Mucosa of gallbladder (tissue), 1 donor: Measurements from ENCODE around the gene RFX1. TPM values are rescaled to one million over a fixed set of nuclear protein-coding genes. Genes with fewer than 3 reads are reported as not detected.
"Not testable (repeated sequence)": the region's sequence is repeated elsewhere in the genome, so short reads cannot be mapped to it uniquely, and the experiment has no call there.

ENCODE experiments used
- DNase-seq: peaks from one replicate; pipeline ENCODE4 v3.0.0-alpha.2; 2020; ENCODE audit warnings: low spot score
- total RNA-seq: library from RNA; stranded (reverse); gene quantifications from one replicate; pipeline ENCODE4 v1.2.1, GENCODE V29; 2021
- donor health status: DM: no; HTN: no; CAD: no.

The RFX1 gene
- total RNA-seq, 1 donor from 2014 or later, result 25.0 TPM

- DNase-seq, result no peak
Observed at GRCh38 chr19:14027856-14028450, 21.8 kb upstream of the RFX1 start, which contains the start of gene RLN3. RLN3 (plus strand) TSS chr19:14028148; CDS start chr19:14028205, 57 bp downstream.

- DNase-seq, result not testable (repeated sequence)
Observed at GRCh38 chr19:14026652-14027192, 20.6 kb upstream of the RFX1 start.

GRCh38 chr19:14023404-14024235 lies 17.5 kb upstream of the RFX1 start:
- peak; percentile 38 for DNase-seq

- DNase-seq, result no peak
Observed at GRCh38 chr19:14022469-14022868, 16.3 kb upstream of the RFX1 start.

GRCh38 chr19:14021474-14021873 lies 15.4 kb upstream of the RFX1 start:
- DNase-seq, result no peak

- DNase-seq, result not testable (repeated sequence)
Observed at GRCh38 chr19:14019739-14020138, 13.6 kb upstream of the RFX1 start.

- DNase-seq, result no peak
Observed at GRCh38 chr19:14019100-14019499, 13.0 kb upstream of the RFX1 start.

GRCh38 chr19:14015524-14016035 lies 9.5 kb upstream of the RFX1 start:
- no peak for DNase-seq

- DNase-seq, result no peak
Observed at GRCh38 chr19:14012378-14012915, 6.3 kb upstream of the RFX1 start.

- no peak for DNase-seq
Observed at GRCh38 chr19:14006766-14007562, 844 bp upstream of the RFX1 start.

- DNase-seq, result peak; percentile 91
Observed at GRCh38 chr19:14005349-14006084, 603 bp downstream of the RFX1 start.

- peak; percentile 75 for DNase-seq
Observed at GRCh38 chr19:14004619-14005348, 1.3 kb downstream of the RFX1 start.

- no peak for DNase-seq
Observed at GRCh38 chr19:14003251-14004055, 2.7 kb downstream of the RFX1 start.

GRCh38 chr19:14002571-14003250 lies 3.4 kb downstream of the RFX1 start:
- DNase-seq, result no peak

- no peak for DNase-seq
Observed at GRCh38 chr19:14000691-14001375, 5.3 kb downstream of the RFX1 start.

GRCh38 chr19:13999085-13999484 lies 7.0 kb downstream of the RFX1 start:
- DNase-seq, result no peak

- no peak for DNase-seq
Observed at GRCh38 chr19:13998426-13998825, 7.7 kb downstream of the RFX1 start.

- no peak for DNase-seq
Observed at GRCh38 chr19:13997631-13997962, 8.5 kb downstream of the RFX1 start.
